Activated CD8-positive, alpha-beta T cell treated with anti-CD3 and anti-CD28 coated beads for 36 hours (primary cell): Measurements from ENCODE around the gene CTDSPL. TPM values are rescaled to one million over a fixed set of nuclear protein-coding genes. Genes with fewer than 3 reads are reported as not detected.

Experiments
- ATAC-seq: fragments of 200-7000 bp; cut with Tn5 transposase; one replicate; pipeline ENCODE4 v1.10.0; 2021; ENCODE audit warnings: mild to moderate bottlenecking, moderate library complexity
- CTCF ChIA-PET: fragments of 350-600 bp; sonication (Branson Sonifier 250); formaldehyde crosslinking; loops from one replicate; lab custom pipeline; 2021; ENCODE audit warnings: antibody characterized with exemption; lab: Charles Lee
- POLR2A ChIA-PET: fragments of 350-600 bp; sonication (Branson Sonifier 250); formaldehyde crosslinking; loops from one replicate; lab custom pipeline; 2021; ENCODE audit warnings: antibody characterized with exemption; lab: Charles Lee
- DNase-seq: peaks from one replicate; pipeline ENCODE4 v3.0.0-alpha.2; 2020
- H3K27ac Mint-ChIP-seq: one replicate; pipeline ENCODE4 v1.8.0; 2021; ENCODE audit warnings: mild to moderate bottlenecking, mixed read lengths
- H3K27me3 Mint-ChIP-seq: one replicate; pipeline ENCODE4 v1.8.0; 2021; ENCODE audit warnings: mixed read lengths
- H3K36me3 Mint-ChIP-seq: one replicate; pipeline ENCODE4 v1.8.0; 2021; ENCODE audit warnings: low read depth, mixed read lengths
- H3K4me1 Mint-ChIP-seq: one replicate; pipeline ENCODE4 v1.8.0; 2021; ENCODE audit warnings: low read depth, mixed read lengths
- H3K4me3 Mint-ChIP-seq: one replicate; pipeline ENCODE4 v1.8.0; 2021; ENCODE audit warnings: mild to moderate bottlenecking, moderate library complexity, mixed read lengths
- H3K9me3 Mint-ChIP-seq: one replicate; pipeline ENCODE4 v1.8.0; 2021; ENCODE audit warnings: mixed read lengths
- CTCF ChIP-seq: fragments of 200-600 bp; IDR thresholded peaks from one replicate; pipeline ENCODE4 v1.8.0; 2022; ENCODE audit warnings: antibody characterized with exemption, mild to moderate bottlenecking
- intact Hi-C: fragments of 100-400 bp; cut with micrococcal nuclease; formaldehyde crosslinking; loops from one replicate; pipeline ENCODE4 v1.10.0; 2022
- total RNA-seq, 2 experiments: library from RNA; stranded (reverse); gene quantifications; one replicate each; pipeline ENCODE4 v1.2.3, GENCODE V29; 2021

The CTDSPL gene
- total RNA-seq, 2 experiments from 2014 or later = 1.2 to 1.7 TPM

- Mint-ChIP-seq H3K9me3 (no peaks in the 10 kb centered on the region), H3K4me1 (peaks cover 15% of the 10 kb centered on the region), H3K4me3 (no peak overlapping the region), H3K27ac (no peak overlapping the region), H3K27me3 (no peaks in the 10 kb centered on the region), H3K36me3 (peaks cover 14% of the 10 kb centered on the region)
- ChIA-PET POLR2A (interaction anchor here (0.7 to 0.9 kb wide), 2 partner anchors 16 to 29 kb away, joined by 3 read pairs; no protein-coding TSS in a partner anchor), CTCF (interaction anchor here (1.1 kb wide), 3 partner anchors 9 to 152 kb away, joined by 4 to 6 read pairs (median 4); no protein-coding TSS in a partner anchor)
- intact Hi-C loops = no loop called here
- DNase-seq = no peak
- ATAC-seq = no peak
- no peak for TF ChIP-seq CTCF
These were observed 144.8 kb downstream of the CTDSPL start for GRCh38 chr3:38006445-38006995.

GRCh38 chr3:38007754-38008090, 146.0 kb downstream of the CTDSPL start:
- DNase-seq (no peak), ATAC-seq (no peak)
- no peak for TF ChIP-seq CTCF
- Mint-ChIP-seq H3K27ac (no peak overlapping the region), H3K9me3 (no peaks in the 10 kb centered on the region), H3K4me1 (peaks cover 15% of the 10 kb centered on the region), H3K4me3 (no peak overlapping the region), H3K27me3 (no peaks in the 10 kb centered on the region), H3K36me3 (peaks cover 14% of the 10 kb centered on the region)
- intact Hi-C loops = no loop called here
- ChIA-PET POLR2A (no interaction called here), CTCF (interaction anchor here (1.1 kb wide), 2 partner anchors 10 to 33 kb away, joined by 4 to 6 read pairs; no protein-coding TSS in a partner anchor)

GRCh38 chr3:38008191-38008701, 146.6 kb downstream of the CTDSPL start:
- TF ChIP-seq CTCF = no peak
- peaks cover 12% of the 10 kb centered on the region for H3K36me3 Mint-ChIP-seq
- H3K9me3 Mint-ChIP-seq = no peaks in the 10 kb centered on the region
- no peak for DNase-seq
- H3K4me3 Mint-ChIP-seq = no peak overlapping the region
- POLR2A ChIA-PET = interaction anchor here (1.6 kb wide), 1 partner anchor 14 kb away, joined by 4 read pairs; no protein-coding TSS in a partner anchor
- ATAC-seq = no peak
- CTCF ChIA-PET = no interaction called here
- peaks cover 11% of the 10 kb centered on the region for H3K4me1 Mint-ChIP-seq
- H3K27ac Mint-ChIP-seq = no peak overlapping the region
- H3K27me3 Mint-ChIP-seq = no peaks in the 10 kb centered on the region
- intact Hi-C loops = no loop called here

- intact Hi-C loops = no loop called here
- DNase-seq (no peak), ATAC-seq (no peak)
- TF ChIP-seq CTCF = no peak
- no peak overlapping the region for H3K27ac Mint-ChIP-seq
- H3K36me3 Mint-ChIP-seq = peaks cover 10% of the 10 kb centered on the region
- CTCF ChIA-PET = interaction anchor here (1.4 kb wide), 1 partner anchor 12 kb away, joined by 5 read pairs; no protein-coding TSS in a partner anchor
- no peak overlapping the region for H3K4me3 Mint-ChIP-seq
- POLR2A ChIA-PET = interaction anchor here (0.6 to 1.6 kb wide), 3 partner anchors 9 to 15 kb away, joined by 3 to 4 read pairs (median 4); no protein-coding TSS in a partner anchor
- H3K27me3 Mint-ChIP-seq = no peaks in the 10 kb centered on the region
- peaks cover 7% of the 10 kb centered on the region for H3K4me1 Mint-ChIP-seq
- no peaks in the 10 kb centered on the region for H3K9me3 Mint-ChIP-seq
These were observed 147.4 kb downstream of the CTDSPL start for GRCh38 chr3:38008971-38009580.
